ENCODE measurements around the gene NME7. TPM values are rescaled to one million over a fixed set of nuclear protein-coding genes. Genes with fewer than 3 reads are reported as not detected.

The NME7 gene
- total and polyA plus RNA-seq, 7 donors = 4.4 to 39.9 (median 20.1) TPM

- 15 to 62% methylated on average over 6 of the region's 6 CpGs for WGBS, 2 donors
- intact Hi-C loops (cut with DNase I) = loop anchor here (5.0 to 10.0 kb wide), 3 partner anchors 336 to 879 kb away; partner anchors contain the start of gene SFT2D2
- Histone ChIP-seq H3K27me3 (no peaks in the 10 kb centered on the region), H3K4me3 (no peak overlapping the region), H3K36me3 (no peaks in the 10 kb centered on the region), H3K27ac (peak overlapping the region; percentile 59 to 97 (median 82)), H3K4me1 (peaks cover 0 to 30% (median 24%) of the 10 kb centered on the region in 4 donors), H3K9me3 (no peaks in the 10 kb centered on the region)
- DNase-seq = no peak
- TF ChIP-seq POLR2A (IDR thresholded peaks at IDR 0.05) = no peak
- TF ChIP-seq CTCF (IDR thresholded peaks at IDR 0.05) = no peak
- no peak for TF ChIP-seq EP300 (IDR thresholded peaks at IDR 0.05)
- no peak for TF ChIP-seq POLR2AphosphoS5 (IDR thresholded peaks at IDR 0.05)
These were observed 264.1 kb downstream of the NME7 start for GRCh38 chr1:169103480-169103893.

GRCh38 chr1:169103002-169103401 lies 264.6 kb downstream of the NME7 start:
- no peaks in the 10 kb centered on the region for H3K9me3 ChIP-seq
- H3K4me3 ChIP-seq = no peak overlapping the region
- H3K4me1 ChIP-seq = peaks cover 0 to 30% (median 24%) of the 10 kb centered on the region in 4 donors
- 17 to 74% methylated on average over 5 of the region's 5 CpGs for WGBS, 2 donors
- no peak for DNase-seq
- intact Hi-C loops (cut with DNase I) = loop anchor here (5.0 to 10.0 kb wide), 3 partner anchors 336 to 878 kb away; partner anchors contain the start of gene SFT2D2
- H3K36me3 ChIP-seq = no peaks in the 10 kb centered on the region
- no peak for TF ChIP-seq POLR2AphosphoS5 (IDR thresholded peaks at IDR 0.05)
- TF ChIP-seq EP300 (IDR thresholded peaks at IDR 0.05) = no peak
- TF ChIP-seq POLR2A (IDR thresholded peaks at IDR 0.05) = no peak
- no peak for TF ChIP-seq CTCF (IDR thresholded peaks at IDR 0.05)
- H3K27me3 ChIP-seq = no peaks in the 10 kb centered on the region
- H3K27ac ChIP-seq = peak overlapping the region; percentile 59 to 97 (median 82)

DNA sequence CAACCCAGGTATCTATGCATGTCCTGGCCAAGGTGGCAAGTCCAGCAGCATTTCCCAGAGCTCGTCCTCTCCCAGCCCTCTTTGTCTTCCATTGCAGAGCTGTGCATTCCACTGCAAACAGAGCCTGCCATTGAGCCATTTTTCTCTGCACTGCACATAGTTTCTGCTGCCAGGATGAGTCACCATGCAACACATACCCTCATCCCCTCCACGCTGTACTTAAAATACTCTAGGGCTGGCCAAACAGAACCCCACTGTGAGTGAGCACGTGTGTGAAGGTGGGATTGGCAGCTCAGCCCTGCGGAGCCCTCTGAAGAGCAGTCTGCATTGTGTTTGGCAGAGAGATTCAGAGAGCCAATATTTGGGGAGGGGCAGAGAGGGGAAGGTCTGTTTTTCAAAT lies 265.0 kb downstream of the NME7 start:
- peak overlapping the region; percentile 59 to 97 (median 82) for H3K27ac ChIP-seq
- no peak for DNase-seq
- H3K4me1 ChIP-seq = peaks cover 0 to 30% (median 24%) of the 10 kb centered on the region in 4 donors
- intact Hi-C loops (cut with DNase I) = loop anchor here (5.0 to 10.0 kb wide), 3 partner anchors 335 to 878 kb away; partner anchors contain the start of gene SFT2D2
- no peaks in the 10 kb centered on the region for H3K27me3 ChIP-seq
- no peaks in the 10 kb centered on the region for H3K9me3 ChIP-seq
- H3K4me3 ChIP-seq = no peak overlapping the region
- no peaks in the 10 kb centered on the region for H3K36me3 ChIP-seq
- TF ChIP-seq POLR2AphosphoS5 (IDR thresholded peaks at IDR 0.05) (peak in 1 of 4 donors; percentile 13), CTCF (IDR thresholded peaks at IDR 0.05) (no peak)
- 8 to 49% methylated on average over 4 of the region's 4 CpGs for WGBS, 2 donors

GRCh38 chr1:169100651-169101088 lies 266.9 kb downstream of the NME7 start:
- no peaks in the 10 kb centered on the region for H3K9me3 ChIP-seq
- H3K27me3 ChIP-seq = no peaks in the 10 kb centered on the region
- DNase-seq = no peak
- no peaks in the 10 kb centered on the region for H3K36me3 ChIP-seq
- no peak overlapping the region for H3K4me3 ChIP-seq
- peaks cover 0 to 28% (median 23%) of the 10 kb centered on the region in 4 donors for H3K4me1 ChIP-seq
- no peak overlapping the region for H3K27ac ChIP-seq
- 19 to 68% methylated on average over 3 of the region's 3 CpGs for WGBS, 2 donors
- TF ChIP-seq POLR2AphosphoS5 (IDR thresholded peaks at IDR 0.05) = no peak
- no peak for TF ChIP-seq POLR2A (IDR thresholded peaks at IDR 0.05)
- TF ChIP-seq CTCF (IDR thresholded peaks at IDR 0.05) = no peak
- TF ChIP-seq EP300 (IDR thresholded peaks at IDR 0.05) = no peak
- intact Hi-C loops (cut with DNase I) = loop anchor here (5.0 to 10.0 kb wide), 3 partner anchors 333 to 876 kb away; partner anchors contain the start of gene SFT2D2

Data from sigmoid colon (tissue), 7 donors.